T-cell (primary cell): Measurements from ENCODE around the gene WDR86. TPM values are rescaled to one million over a fixed set of nuclear protein-coding genes. Genes with fewer than 3 reads are reported as not detected.

Source experiments
- ATAC-seq, 4 experiments: fragments of 200-7000 bp in 3 of 4; fragments of 150-1000 bp in 1 of 4; cut with Tn5 transposase; replicated peaks in 1 of 4; 1 replicate in 3 of 4; 2 replicates in 1 of 4; pipeline ENCODE4 v1.10.0; 2021; ENCODE audit warnings: moderate library complexity in 3 of 4, mild to moderate bottlenecking in 2 of 4, moderate number of reproducible peaks in 1 of 4
- CTCF ChIA-PET, 2 donors: fragments of 300-600 bp; sonication (Branson Sonifier 250); formaldehyde crosslinking; loops; one replicate each; lab custom pipeline; 2022; ENCODE audit warnings: antibody characterized with exemption in 2 of 2; lab: Charles Lee
- POLR2A ChIA-PET, 2 donors: fragments of 300-600 bp; sonication (Branson Sonifier 250); formaldehyde crosslinking; loops; one replicate each; lab custom pipeline; 2022; ENCODE audit warnings: antibody characterized with exemption in 2 of 2; lab: Charles Lee
- DNase-seq, 35 experiments: peaks; one replicate each; pipeline versions ENCODE4 v3.0.0 to v3.0.0-alpha.2; 2013 to 2023
- H3K27ac ChIP-seq: one replicate; pipeline ENCODE4 v1.5.1; 2013; ENCODE audit warnings: low read length
- H3K27me3 ChIP-seq, 2 experiments: replicated peaks in 1 of 2; 1 replicate in 1 of 2; 2 replicates in 1 of 2; pipeline versions ENCODE4 v1.6.1 to v1.7.0; 2013; ENCODE audit warnings: low read length in 1 of 2, mixed read lengths in 1 of 2; ENCODE audit not compliant: control insufficient read depth in 2 of 2, insufficient read depth in 2 of 2; ENCODE audit errors: extremely low read depth in 1 of 2
- H3K36me3 ChIP-seq, 2 donors: 1 replicate in 1 of 2; 2 replicates in 1 of 2; pipeline versions ENCODE4 v1.6.1 to v1.7.0; 2013; ENCODE audit warnings: low read length in 1 of 2; ENCODE audit not compliant: control insufficient read depth in 2 of 2, insufficient read depth in 1 of 2; ENCODE audit errors: extremely low read depth in 1 of 2
- H3K4me1 ChIP-seq, 2 experiments: 1 replicate in 1 of 2; 2 replicates in 1 of 2; pipeline versions ENCODE4 v1.6.1 to v1.7.0; 2013; ENCODE audit warnings: low read length in 2 of 2, mixed read lengths in 1 of 2; ENCODE audit not compliant: insufficient read depth in 2 of 2, control insufficient read depth in 1 of 2; ENCODE audit errors: extremely low read depth in 1 of 2
- H3K4me3 ChIP-seq, 2 donors: 1 replicate in 1 of 2; 2 replicates in 1 of 2; pipeline versions ENCODE4 v1.5.1 to v1.7.0; 2013; ENCODE audit warnings: mild to moderate bottlenecking in 2 of 2, low read length in 1 of 2, moderate library complexity in 1 of 2; ENCODE audit not compliant: control insufficient read depth in 1 of 2; ENCODE audit errors: extremely low read depth in 1 of 2
- H3K9me3 ChIP-seq: 2 replicates; pipeline ENCODE4 v1.7.0; 2013
- H3K27ac Mint-ChIP-seq, 2 donors: one replicate each; pipeline ENCODE4 v1.8.0; 2020 to 2021; ENCODE audit warnings: mild to moderate bottlenecking in 2 of 2, mixed read lengths in 2 of 2
- H3K27me3 Mint-ChIP-seq, 2 donors: one replicate each; pipeline ENCODE4 v1.8.0; 2021 to 2022; ENCODE audit warnings: mixed read lengths in 2 of 2
- H3K36me3 Mint-ChIP-seq: one replicate; pipeline ENCODE4 v1.8.0; 2021; ENCODE audit warnings: mixed read lengths
- H3K4me1 Mint-ChIP-seq, 3 donors: one replicate each; pipeline ENCODE4 v1.8.0; 2020 to 2022; ENCODE audit warnings: mixed read lengths in 3 of 3, mild to moderate bottlenecking in 1 of 3
- H3K4me3 Mint-ChIP-seq, 3 donors: one replicate each; pipeline ENCODE4 v1.8.0; 2020 to 2022; ENCODE audit warnings: mild to moderate bottlenecking in 3 of 3, mixed read lengths in 3 of 3, moderate library complexity in 3 of 3
- H3K9me3 Mint-ChIP-seq, 3 donors: one replicate each; pipeline ENCODE4 v1.8.0; 2020 to 2022; ENCODE audit warnings: mixed read lengths in 3 of 3
- whole genome bisulfite sequencing: methylation state at CpG from one replicate; pipeline ENCODE4 v1.1.5; 2013; ENCODE audit warnings: missing lambda C conversion rate; ENCODE audit not compliant: insufficient coverage; 5-methylcytosine and 5-hydroxymethylcytosine counted together
- total RNA-seq, 35 experiments: library from RNA in 6 of 35; stranded (reverse) in 6 of 35; fragments of 120-200 nt in 1 of 35; gene quantifications; one replicate each; pipeline versions ENCODE4 v1.2.1 to v1.2.4 and lab custom pipeline; 2013 to 2026

Gene WDR86
- total RNA-seq, 5 donors from 2014 or later (not counting 1 experiment from before 2014, with no cell fraction given): 3.1 to 26.0 (median 10.1) TPM

DNA sequence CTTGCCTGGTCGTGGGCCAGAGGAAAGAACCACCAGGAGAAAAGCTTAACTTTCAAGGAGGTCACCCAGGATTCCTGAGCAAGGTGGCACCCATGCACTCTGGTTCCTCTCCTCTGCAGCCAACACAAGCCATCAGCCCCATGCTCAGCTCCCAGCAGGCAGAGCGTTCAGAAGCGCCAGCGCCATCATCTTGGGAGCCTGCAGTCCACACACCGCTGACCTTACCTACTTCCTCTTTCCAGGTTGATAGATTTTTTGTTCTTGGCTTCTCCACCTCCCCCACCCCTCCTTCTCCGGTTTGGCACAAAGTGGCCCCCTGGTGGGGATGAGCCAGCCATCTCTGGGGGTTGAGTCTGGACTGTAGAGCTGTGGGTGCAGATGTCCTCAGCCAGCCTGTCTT lies 1.7 kb upstream of the WDR86 start:
- Histone ChIP-seq H3K4me3 (no peak overlapping the region), H3K36me3 (no peaks in the 10 kb centered on the region), H3K9me3 (no peaks in the 10 kb centered on the region), H3K27ac (no peak overlapping the region), H3K27me3 (peaks cover 2 to 47% of the 10 kb centered on the region in 2 experiments), H3K4me1 (peaks cover 0 to 46% of the 10 kb centered on the region in 2 experiments)
- CTCF ChIA-PET: interaction anchor here in 1 of 2 donors (0.6 to 0.7 kb wide), 2 partner anchors 45 to 974 kb away, joined by 3 read pairs; no protein-coding TSS in a partner anchor
- ATAC-seq (no peak), DNase-seq (no peak)
- Mint-ChIP-seq H3K9me3 (no peaks in the 10 kb centered on the region), H3K27me3 (peaks cover 8 to 30% of the 10 kb centered on the region in 2 donors), H3K4me1 (peaks cover 30 to 42% (median 37%) of the 10 kb centered on the region in 3 donors), H3K4me3 (peak overlapping the region; percentile 25 to 69 (median 67)), H3K27ac (peak overlapping the region in 1 of 2 donors; percentile 11), H3K36me3 (peaks cover 4% of the 10 kb centered on the region)
- WGBS: 60% methylated on average over 1 of the region's 6 CpGs
- POLR2A ChIA-PET: interaction anchor here (0.6 to 0.7 kb wide), 3 partner anchors 36 to 465 kb away, joined by 4 to 5 read pairs (median 5); no protein-coding TSS in a partner anchor

DNA sequence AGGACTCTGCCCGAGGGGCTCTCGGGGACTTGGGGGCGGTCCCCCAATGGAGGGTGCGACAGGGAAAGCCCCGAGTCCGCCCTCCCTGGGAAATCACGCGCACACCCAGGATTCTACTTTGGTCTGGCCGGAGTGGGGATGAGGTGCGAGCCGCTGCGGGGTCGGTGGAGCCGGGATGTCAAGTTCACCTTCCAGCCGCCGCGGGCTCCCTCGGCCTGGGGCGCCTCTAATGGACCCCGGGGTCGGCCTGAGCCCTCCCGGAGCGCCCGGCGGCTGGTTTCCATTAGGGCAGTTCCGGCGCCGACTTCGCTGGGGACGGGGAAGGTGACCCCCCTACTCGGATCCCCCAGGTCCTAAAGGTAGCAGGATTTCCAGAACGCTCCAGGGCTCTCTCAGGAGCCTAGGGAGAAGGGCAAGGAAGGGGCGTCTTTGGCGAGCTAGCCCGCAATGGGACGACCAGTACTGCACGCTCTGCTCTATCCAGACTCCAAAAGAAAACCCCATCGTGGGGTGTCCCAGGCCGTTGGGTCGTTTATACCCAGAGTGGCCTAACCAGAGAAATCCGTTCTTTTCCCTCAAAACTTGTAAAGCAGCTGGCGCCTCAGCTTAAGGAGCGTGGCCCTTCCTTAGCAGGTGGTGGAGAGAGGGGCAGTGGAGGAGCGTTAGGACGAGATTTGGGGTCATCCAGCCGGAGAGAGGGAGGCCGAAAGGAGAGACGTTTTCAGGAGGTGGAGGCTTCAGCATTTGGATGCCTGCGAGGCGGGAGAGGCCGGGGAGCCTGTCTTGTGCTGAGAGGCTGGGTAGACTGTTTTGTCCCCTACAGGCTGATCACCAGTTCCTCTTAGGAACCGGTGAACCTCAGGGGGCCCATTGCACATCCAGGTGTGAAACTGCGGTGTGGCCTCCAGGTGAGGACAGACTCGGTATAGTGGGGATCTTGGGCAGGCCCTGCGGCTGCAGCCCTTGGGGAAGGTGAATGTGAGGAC lies 860 bp upstream of the WDR86 start:
- Histone ChIP-seq H3K4me1 (peaks cover 0 to 46% of the 10 kb centered on the region in 2 experiments), H3K9me3 (no peaks in the 10 kb centered on the region), H3K27ac (peak overlapping the region; percentile 94), H3K4me3 (peak overlapping the region in 1 of 2 donors; percentile 59), H3K36me3 (no peaks in the 10 kb centered on the region), H3K27me3 (peaks cover 2 to 43% of the 10 kb centered on the region in 2 experiments)
- ATAC-seq (no peak), DNase-seq (peak in 12 of 35 experiments; percentile 16 to 55 (median 26))
- Mint-ChIP-seq H3K36me3 (peaks cover 4% of the 10 kb centered on the region), H3K4me3 (peak overlapping the region; percentile 67 to 69 (median 67)), H3K4me1 (peaks cover 30 to 43% (median 37%) of the 10 kb centered on the region in 3 donors), H3K9me3 (no peaks in the 10 kb centered on the region), H3K27ac (peak overlapping the region; percentile 22 to 61), H3K27me3 (peaks cover 8 to 30% of the 10 kb centered on the region in 2 donors)
- ChIA-PET CTCF (interaction anchor here in 1 of 2 donors (0.6 kb wide), 1 partner anchor 99 kb away, joined by 3 read pairs; no protein-coding TSS in a partner anchor), POLR2A (no interaction called here)
- 35% methylated on average over 42 of the region's 55 CpGs for WGBS

DNA sequence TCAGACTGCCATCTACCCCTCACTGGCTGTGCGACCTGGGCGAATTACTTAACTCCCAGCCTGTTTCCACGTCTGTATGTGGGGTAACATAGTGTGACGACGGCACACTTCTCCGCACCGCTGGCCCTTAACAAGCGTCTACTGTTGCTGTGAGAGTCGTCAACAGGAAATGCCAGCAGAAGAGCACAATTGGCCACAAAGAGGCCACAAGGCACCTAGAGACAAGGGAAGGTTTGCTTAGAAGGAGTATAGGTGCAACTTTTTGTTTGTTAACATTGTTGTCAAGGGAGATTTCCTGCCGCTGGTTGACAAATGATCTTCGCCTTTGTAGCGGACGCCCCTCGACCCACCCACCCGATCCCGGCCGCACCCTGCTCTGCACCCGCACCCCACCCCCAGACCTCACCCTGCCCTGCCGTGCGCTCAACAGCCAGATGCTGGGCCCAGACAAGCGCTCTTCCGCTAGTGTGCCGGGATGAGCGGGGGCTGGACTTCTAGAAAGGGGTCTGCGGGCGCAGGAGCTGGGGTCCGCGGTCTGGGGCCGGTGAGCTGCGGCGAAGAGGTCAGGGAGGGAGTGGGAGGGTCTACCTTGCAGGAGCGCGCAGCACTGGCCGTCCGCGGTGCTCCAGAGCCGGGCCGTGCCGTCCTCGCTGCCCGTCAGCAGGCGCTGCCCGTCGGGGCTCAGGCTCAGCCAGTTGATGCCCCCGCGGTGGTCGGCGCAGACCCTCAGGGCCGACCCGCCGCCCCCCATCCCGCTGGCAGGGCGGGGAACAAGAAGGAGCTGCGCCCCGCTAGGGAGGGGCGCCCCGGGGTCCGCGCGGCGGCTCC lies 785 bp downstream of the WDR86 start:
- Histone ChIP-seq H3K4me1 (peaks cover 0 to 56% of the 10 kb centered on the region in 2 experiments), H3K4me3 (peak overlapping the region; percentile 59 to 63), H3K27ac (peak overlapping the region; percentile 94), H3K36me3 (no peaks in the 10 kb centered on the region), H3K9me3 (no peaks in the 10 kb centered on the region), H3K27me3 (peaks cover 2 to 43% of the 10 kb centered on the region in 2 experiments)
- no peaks in the 10 kb centered on the region for H3K9me3 Mint-ChIP-seq
- H3K27ac Mint-ChIP-seq: peak overlapping the region; percentile 87 to 93
- peaks cover 4% of the 10 kb centered on the region for H3K36me3 Mint-ChIP-seq
- peaks cover 8 to 30% of the 10 kb centered on the region in 2 donors for H3K27me3 Mint-ChIP-seq
- WGBS: 5% methylated on average over 50 of the region's 61 CpGs
- peaks cover 27 to 48% (median 37%) of the 10 kb centered on the region in 3 donors for H3K4me1 Mint-ChIP-seq
- ATAC-seq (peak; percentile 77 to 90 (median 78)), DNase-seq (peak in 34 of 35 experiments; percentile 40 to 92 (median 76))
- ChIA-PET CTCF (no interaction called here), POLR2A (interaction anchor here in 1 of 2 donors (0.6 to 0.7 kb wide), 2 partner anchors 70 to 111 kb away, joined by 4 to 6 read pairs; partner anchors contain the start of gene RHEB)
- peak overlapping the region; percentile 76 to 82 (median 78) for H3K4me3 Mint-ChIP-seq

DNA sequence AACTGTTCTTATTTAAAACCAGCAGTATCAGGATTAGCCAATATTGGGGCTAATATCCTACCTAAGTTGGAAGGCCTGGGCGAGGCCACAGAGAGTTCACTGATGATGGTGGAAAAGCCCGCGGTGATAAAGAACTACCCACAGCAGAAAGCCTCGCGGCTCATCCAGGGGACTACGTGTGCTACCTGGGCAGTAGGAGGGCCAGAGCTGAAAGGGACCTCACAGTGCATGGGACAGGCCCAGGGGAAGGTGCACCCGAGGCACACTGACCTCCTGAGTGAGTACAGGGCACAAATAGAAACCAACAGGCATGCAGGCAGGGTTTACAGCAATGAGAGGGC lies 1.4 kb downstream of the WDR86 start:
- no peaks in the 10 kb centered on the region for H3K9me3 Mint-ChIP-seq
- peaks cover 27 to 49% (median 38%) of the 10 kb centered on the region in 3 donors for H3K4me1 Mint-ChIP-seq

DNA sequence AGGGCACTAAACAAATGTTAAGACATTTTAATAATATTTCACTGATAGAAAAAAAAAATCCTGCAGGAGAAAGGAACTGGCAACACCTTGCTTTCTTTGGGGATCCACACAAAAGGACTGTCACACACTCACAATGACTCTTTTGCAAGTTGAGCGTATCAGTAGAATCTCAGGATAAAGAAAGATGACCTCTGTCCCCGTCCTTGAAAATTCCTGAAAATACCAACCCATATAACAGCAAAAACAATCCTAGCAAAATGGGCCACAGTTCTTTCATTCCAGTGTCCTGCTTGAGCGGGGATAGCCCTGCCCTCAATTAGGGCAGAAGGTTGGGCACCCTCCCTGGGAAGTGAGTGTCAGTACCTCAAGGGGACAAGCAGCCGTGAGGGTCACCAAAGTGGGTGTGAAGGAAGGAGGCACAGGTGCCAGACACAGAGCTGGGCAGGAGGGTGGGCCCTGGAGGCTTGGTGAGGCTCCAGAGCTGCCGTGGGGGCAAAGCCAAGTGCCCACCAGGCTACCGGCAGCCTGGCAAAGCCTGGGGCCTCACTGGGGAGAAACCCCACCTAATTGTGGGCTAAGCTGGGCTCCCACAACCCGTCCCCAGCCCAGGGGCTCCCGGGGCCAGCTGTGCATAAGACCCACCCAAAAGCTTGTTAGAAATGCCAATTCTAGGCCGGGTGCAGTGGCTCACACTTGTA lies 2.8 kb downstream of the WDR86 start:
- no peak overlapping the region for H3K4me3 Mint-ChIP-seq
- Histone ChIP-seq H3K9me3 (no peaks in the 10 kb centered on the region), H3K4me1 (peaks cover 0 to 62% of the 10 kb centered on the region in 2 experiments), H3K36me3 (no peaks in the 10 kb centered on the region), H3K27me3 (peaks cover 2 to 43% of the 10 kb centered on the region in 2 experiments), H3K4me3 (no peak overlapping the region), H3K27ac (no peak overlapping the region)
- POLR2A ChIA-PET: interaction anchor here in 1 of 2 donors (0.6 kb wide), 1 partner anchor 58 kb away, joined by 8 read pairs; no protein-coding TSS in a partner anchor
- peak overlapping the region in 1 of 2 donors; percentile 61 for H3K27ac Mint-ChIP-seq
- no peaks in the 10 kb centered on the region for H3K36me3 Mint-ChIP-seq
- H3K27me3 Mint-ChIP-seq: peaks cover 8 to 22% of the 10 kb centered on the region in 2 donors
- peaks cover 25 to 56% (median 26%) of the 10 kb centered on the region in 3 donors for H3K4me1 Mint-ChIP-seq
- H3K9me3 Mint-ChIP-seq: no peaks in the 10 kb centered on the region
- no peak for ATAC-seq
- DNase-seq: no peak
- WGBS: 95% methylated on average over 7 of the region's 9 CpGs
- CTCF ChIA-PET: no interaction called here

More for the DNA sequence above, 1.4 kb downstream of the WDR86 start:
- 65% methylated on average over 7 of the region's 7 CpGs for WGBS
- DNase-seq (no peak), ATAC-seq (no peak)
- ChIA-PET CTCF (interaction anchor here in 1 of 2 donors (0.5 kb wide), 1 partner anchor 36 kb away, joined by 3 read pairs; no protein-coding TSS in a partner anchor), POLR2A (no interaction called here)
- Histone ChIP-seq H3K27me3 (peaks cover 2 to 41% of the 10 kb centered on the region in 2 experiments), H3K36me3 (no peaks in the 10 kb centered on the region), H3K9me3 (no peaks in the 10 kb centered on the region), H3K4me1 (peaks cover 0 to 62% of the 10 kb centered on the region in 2 experiments), H3K4me3 (peak overlapping the region in 1 of 2 donors; percentile 59), H3K27ac (peak overlapping the region; percentile 94)
- Mint-ChIP-seq H3K27me3 (peaks cover 8 to 30% of the 10 kb centered on the region in 2 donors), H3K36me3 (peaks cover 4% of the 10 kb centered on the region), H3K4me3 (peak overlapping the region; percentile 76 to 82 (median 78)), H3K27ac (peak overlapping the region; percentile 87 to 93)
